Measurements from ENCODE around the gene CBARP. TPM values are rescaled to one million over a fixed set of nuclear protein-coding genes. Genes with fewer than 3 reads are reported as not detected.

The CBARP gene
- total and polyA plus RNA-seq, 9 of the 15 experiments (the other 6 are each of a cell fraction or from before 2014, with no cell fraction given), result 0.03 to 8.9 (median 1.2) TPM; not detected in 1

DNA sequence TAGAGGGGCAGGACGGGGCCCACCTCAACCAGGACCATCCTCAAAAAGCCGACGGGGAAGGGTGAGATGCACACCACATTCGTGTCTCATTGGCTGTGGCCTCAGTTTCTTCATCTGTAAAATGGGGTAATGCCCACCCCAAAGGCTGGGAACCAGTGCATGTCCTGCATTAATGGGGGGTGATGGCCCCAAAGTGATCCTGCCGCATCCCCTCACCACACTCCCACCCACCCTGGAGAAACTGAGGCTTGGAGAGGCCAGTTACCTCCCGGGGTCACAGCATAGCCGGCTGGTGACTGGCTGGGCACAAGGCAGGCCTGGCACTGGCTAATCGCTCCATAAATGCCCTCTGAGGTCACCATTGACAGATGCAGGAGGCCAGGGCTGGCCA lies 9.9 kb upstream of the CBARP start (continued):
- TF ChIP-seq ZBTB40 (IDR thresholded peaks at IDR 0.05) (no peak), ZBTB40 (CRISPR knock-in tag; IDR thresholded peaks at IDR 0.05) (no peak), ARID1B (IDR thresholded peaks at IDR 0.05) (no peak), MYNN (IDR thresholded peaks at IDR 0.05) (peak; percentile 6; the same call in 1 of the 2 replicates), MYNN (CRISPR knock-in tag; IDR thresholded peaks at IDR 0.05) (no peak), ZNF121 (CRISPR knock-in tag; conservative IDR thresholded peaks at IDR 0.05) (no peak), SRSF1 (IDR thresholded peaks at IDR 0.05; ENCODE audit: low read depth, low read length) (no peak), ZNF780A (CRISPR knock-in tag; IDR thresholded peaks at IDR 0.05) (no peak), THRB (CRISPR knock-in tag; conservative IDR thresholded peaks at IDR 0.05) (no peak), HLTF (IDR thresholded peaks at IDR 0.05) (peak; percentile 32; the same call in 1 of the 2 replicates), PCBP1 (IDR thresholded peaks at IDR 0.05; ENCODE audit: low read depth, low read length, poor library complexity, severe bottlenecking) (no peak), ZBTB17 (CRISPR knock-in tag; IDR thresholded peaks at IDR 0.05) (no peak), RAD21 (CRISPR knock-in tag; conservative IDR thresholded peaks at IDR 0.05 in 1 of 2, IDR thresholded peaks at IDR 0.05 in 1 of 2) (peak in 1 of 2 experiments; percentile 16; a peak in 1 of 4 replicates), U2AF2 (optimal IDR thresholded peaks at IDR 0.05; ENCODE audit: low read depth, low read length) (no peak), COPS2 (conservative IDR thresholded peaks at IDR 0.05) (no peak), CHD4 (IDR thresholded peaks at IDR 0.05; ENCODE audit: insufficient read depth, insufficient replicate concordance, low read depth, low read length, poor library complexity, severe bottlenecking) (peak; percentile 98), WHSC1 (IDR thresholded peaks at IDR 0.05; ENCODE audit: low read length) (no peak)
- TF ChIP-seq, protein P1, sequence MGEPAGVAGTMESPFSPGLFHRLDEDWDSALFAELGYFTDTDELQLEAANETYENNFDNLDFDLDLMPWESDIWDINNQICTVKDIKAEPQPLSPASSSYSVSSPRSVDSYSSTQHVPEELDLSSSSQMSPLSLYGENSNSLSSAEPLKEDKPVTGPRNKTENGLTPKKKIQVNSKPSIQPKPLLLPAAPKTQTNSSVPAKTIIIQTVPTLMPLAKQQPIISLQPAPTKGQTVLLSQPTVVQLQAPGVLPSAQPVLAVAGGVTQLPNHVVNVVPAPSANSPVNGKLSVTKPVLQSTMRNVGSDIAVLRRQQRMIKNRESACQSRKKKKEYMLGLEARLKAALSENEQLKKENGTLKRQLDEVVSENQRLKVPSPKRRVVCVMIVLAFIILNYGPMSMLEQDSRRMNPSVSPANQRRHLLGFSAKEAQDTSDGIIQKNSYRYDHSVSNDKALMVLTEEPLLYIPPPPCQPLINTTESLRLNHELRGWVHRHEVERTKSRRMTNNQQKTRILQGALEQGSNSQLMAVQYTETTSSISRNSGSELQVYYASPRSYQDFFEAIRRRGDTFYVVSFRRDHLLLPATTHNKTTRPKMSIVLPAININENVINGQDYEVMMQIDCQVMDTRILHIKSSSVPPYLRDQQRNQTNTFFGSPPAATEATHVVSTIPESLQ (CRISPR knock-in tag; IDR thresholded peaks at IDR 0.05), result no peak

Measured in K562 (cell line).